MM.1S (cell line): ENCODE measurements around the gene MNT.

ENCODE experiments used
- DNase-seq: peaks from one replicate; pipeline ENCODE4 v3.0.0-alpha.2; 2015
- H2AFZ ChIP-seq: fragments of 300-600 bp; sonication (generic); 2 replicates; pipeline ENCODE4 v1.6.0; 2016; ENCODE audit warnings: antibody characterized with exemption, low read length
- H3F3A ChIP-seq: fragments of 300-600 bp; sonication (generic); 2 replicates; pipeline ENCODE4 v1.6.1; 2016; ENCODE audit warnings: mild to moderate bottlenecking, antibody characterized with exemption, low read length, moderate library complexity, mixed read lengths; ENCODE audit not compliant: insufficient read depth
- H3K27ac ChIP-seq: fragments of 300-600 bp; sonication (generic); 2 replicates; pipeline ENCODE4 v1.5.1; 2016; ENCODE audit warnings: mild to moderate bottlenecking, low read length
- H3K27me3 ChIP-seq: fragments of 300-600 bp; sonication (generic); replicated peaks from 2 replicates; pipeline ENCODE4 v1.6.0; 2016; ENCODE audit warnings: low read length; ENCODE audit not compliant: insufficient read depth
- H3K36me3 ChIP-seq: fragments of 300-600 bp; sonication (generic); replicated peaks from 2 replicates; pipeline ENCODE4 v1.6.1; 2016; ENCODE audit warnings: mild to moderate bottlenecking, low read length, mixed read lengths; ENCODE audit not compliant: insufficient read depth
- H3K4me1 ChIP-seq: fragments of 300-600 bp; sonication (generic); 2 replicates; pipeline ENCODE4 v1.6.1; 2016; ENCODE audit warnings: low read length, mixed read lengths
- H3K4me2 ChIP-seq: fragments of 300-600 bp; sonication (generic); 2 replicates; pipeline ENCODE4 v1.6.0; 2016; ENCODE audit warnings: low read depth, low read length
- H3K4me3 ChIP-seq: fragments of 300-600 bp; sonication (generic); 2 replicates; pipeline ENCODE4 v1.5.1; 2016; ENCODE audit warnings: low read length, mixed read lengths
- H3K79me2 ChIP-seq: fragments of 300-600 bp; sonication (generic); 2 replicates; pipeline ENCODE4 v1.6.1; 2016; ENCODE audit warnings: mixed run types, low read length, mixed read lengths
- H3K9ac ChIP-seq: fragments of 300-600 bp; sonication (generic); 2 replicates; pipeline ENCODE4 v1.6.1; 2016; ENCODE audit warnings: low read length, mixed read lengths
- H3K9me2 ChIP-seq: fragments of 300-600 bp; sonication (generic); replicated peaks from 2 replicates; pipeline ENCODE4 v1.6.1; 2016; ENCODE audit warnings: mild to moderate bottlenecking, low read length, mixed read lengths; ENCODE audit not compliant: insufficient read depth
- H3K9me3 ChIP-seq: fragments of 300-600 bp; sonication (generic); replicated peaks from 2 replicates; pipeline ENCODE4 v1.6.1; 2016; ENCODE audit warnings: mild to moderate bottlenecking, low read length, mixed read lengths; ENCODE audit not compliant: insufficient read depth
- H4K20me1 ChIP-seq: fragments of 300-600 bp; sonication (generic); 2 replicates; pipeline ENCODE4 v1.6.1; 2016; ENCODE audit warnings: mild to moderate bottlenecking, low read length, moderate library complexity, mixed read lengths; ENCODE audit not compliant: insufficient read depth
- CTCF ChIP-seq: fragments of 300-600 bp; sonication (generic); IDR thresholded peaks from 2 replicates; pipeline ENCODE4 v1.5.1; 2016; ENCODE audit warnings: antibody characterized with exemption, low read length, mixed read lengths
- EZH2 ChIP-seq: fragments of 300-600 bp; sonication (generic); optimal IDR thresholded peaks from 2 replicates; pipeline ENCODE3; 2017; ENCODE audit warnings: low read depth, mild to moderate bottlenecking, antibody characterized with exemption, low read length, mixed read lengths
- EZH2phosphoT487 ChIP-seq: fragments of 300-600 bp; sonication (generic); IDR thresholded peaks from 2 replicates; pipeline ENCODE4 v1.6.1; 2018; ENCODE audit warnings: antibody characterized with exemption, low read length

Gene MNT

GRCh38 chr17:2361010-2361760 lies 39.7 kb downstream of the MNT start:
- H3K79me2 ChIP-seq: no peaks in the 10 kb centered on the region
- H3K36me3 ChIP-seq: no peaks in the 10 kb centered on the region
- DNase-seq: no peak
- no peaks in the 10 kb centered on the region for H3K9me3 ChIP-seq
- no peaks in the 10 kb centered on the region for H4K20me1 ChIP-seq
- no peak overlapping the region for H3K27ac ChIP-seq
- no peaks in the 10 kb centered on the region for H3K27me3 ChIP-seq
- no peak for TF ChIP-seq EZH2
- TF ChIP-seq EZH2phosphoT487: no peak
- no peak for TF ChIP-seq CTCF
- H3K9me2 ChIP-seq: no peaks in the 10 kb centered on the region
- H3K4me1 ChIP-seq: no peaks in the 10 kb centered on the region
- no peak overlapping the region for H3K4me3 ChIP-seq
- no peak overlapping the region for H2AFZ ChIP-seq
- no peak overlapping the region for H3K9ac ChIP-seq
- H3K4me2 ChIP-seq: no peak overlapping the region
- H3F3A ChIP-seq: no peaks in the 10 kb centered on the region

- TF ChIP-seq CTCF (no peak), EZH2phosphoT487 (no peak), EZH2 (no peak)
- Histone ChIP-seq H3K79me2 (no peaks in the 10 kb centered on the region), H3F3A (peaks cover 7% of the 10 kb centered on the region; the same call in 1 of the 2 replicates), H3K9me3 (no peaks in the 10 kb centered on the region), H3K9ac (no peak overlapping the region), H3K4me3 (no peak overlapping the region), H3K9me2 (no peaks in the 10 kb centered on the region), H3K27me3 (no peaks in the 10 kb centered on the region), H4K20me1 (no peaks in the 10 kb centered on the region), H2AFZ (no peak overlapping the region), H3K36me3 (no peaks in the 10 kb centered on the region), H3K4me2 (no peak overlapping the region), H3K4me1 (no peaks in the 10 kb centered on the region; the same call in 1 of the 2 replicates), H3K27ac (no peak overlapping the region)
- DNase-seq: no peak
Observed at GRCh38 chr17:2357931-2358434, 42.9 kb downstream of the MNT start.

- H3K4me3 ChIP-seq: no peak overlapping the region
- peaks cover 2% of the 10 kb centered on the region; the same call in 1 of the 2 replicates for H3K4me1 ChIP-seq
- no peaks in the 10 kb centered on the region for H3K79me2 ChIP-seq
- H3K4me2 ChIP-seq: no peak overlapping the region
- no peaks in the 10 kb centered on the region for H4K20me1 ChIP-seq
- no peak overlapping the region for H3K27ac ChIP-seq
- no peak for TF ChIP-seq CTCF
- TF ChIP-seq EZH2: no peak
- TF ChIP-seq EZH2phosphoT487: no peak
- H3K36me3 ChIP-seq: no peaks in the 10 kb centered on the region
- H3K9me2 ChIP-seq: no peaks in the 10 kb centered on the region
- no peaks in the 10 kb centered on the region for H3K27me3 ChIP-seq
- no peak overlapping the region for H3K9ac ChIP-seq
- DNase-seq: no peak
- no peaks in the 10 kb centered on the region for H3K9me3 ChIP-seq
- peaks cover 10% of the 10 kb centered on the region for H3F3A ChIP-seq
- no peak overlapping the region for H2AFZ ChIP-seq
Observed at GRCh38 chr17:2357237-2357636, 43.6 kb downstream of the MNT start.
